ENCODE results near the gene CORIN.
"Not testable (repeated sequence)": the region's sequence is repeated elsewhere in the genome, so short reads cannot be mapped to it uniquely, and the experiment has no call there.

CORIN gene

GRCh38 chr4:47570816-47571215, 267.1 kb downstream of the CORIN start:
- DNase-seq (ENCODE audit: low read depth in 1 of 2, low spot score in 1 of 2): no peak

- DNase-seq (ENCODE audit: low read depth in 1 of 2, low spot score in 1 of 2): no peak
These were observed 270.4 kb downstream of the CORIN start for GRCh38 chr4:47567511-47567910.

DNA sequence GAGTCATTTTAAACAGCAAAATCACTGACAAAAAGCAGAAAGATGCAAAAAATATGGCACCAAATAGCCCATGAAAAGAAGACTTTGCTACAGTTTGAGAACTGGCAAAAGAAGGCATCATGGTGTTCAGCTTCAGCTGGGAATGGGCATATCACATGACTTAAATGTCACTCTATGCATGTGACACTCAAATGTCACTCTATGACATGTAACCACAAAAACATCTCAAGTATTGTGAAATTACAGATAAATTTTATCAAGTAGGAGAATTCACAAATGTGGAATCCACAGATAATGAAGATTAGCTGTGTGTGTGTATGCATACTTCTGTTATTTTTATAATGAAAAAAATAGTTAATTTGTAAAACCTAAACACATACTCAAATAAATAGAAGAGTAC, 270.9 kb downstream of the CORIN start:
- DNase-seq (ENCODE audit: low read depth in 1 of 2, low spot score in 1 of 2): no peak

- no peak for DNase-seq (ENCODE audit: low read depth in 1 of 2, low spot score in 1 of 2)
These were observed 271.3 kb downstream of the CORIN start for GRCh38 chr4:47566566-47566965.

- no peak for DNase-seq (ENCODE audit: low read depth in 1 of 2, low spot score in 1 of 2)
These were observed 275.6 kb downstream of the CORIN start for GRCh38 chr4:47562297-47562696.

GRCh38 chr4:47561331-47561730, 276.5 kb downstream of the CORIN start:
- no peak for DNase-seq (ENCODE audit: low read depth in 1 of 2, low spot score in 1 of 2)

DNA sequence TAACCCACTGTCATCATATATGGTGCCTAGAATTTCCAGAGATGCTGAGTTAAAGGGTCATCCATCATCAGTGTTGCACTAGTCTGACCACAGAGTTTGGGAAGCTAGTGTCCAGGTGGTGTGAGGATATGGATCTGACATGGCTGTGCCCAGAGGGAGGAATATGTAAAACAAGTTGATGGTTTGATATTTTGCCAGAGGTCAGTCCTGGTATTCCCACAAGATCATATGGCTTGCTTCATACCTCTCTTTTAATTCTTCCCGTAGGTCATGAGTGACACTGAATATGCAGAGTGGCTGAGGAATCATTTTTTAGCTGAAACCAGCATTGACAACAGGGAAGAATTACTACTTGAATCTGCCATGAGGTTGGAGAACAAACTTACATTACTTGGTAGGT, 277.2 kb downstream of the CORIN start:
- DNase-seq (ENCODE audit: low read depth in 1 of 2, low spot score in 1 of 2): no peak

- DNase-seq (ENCODE audit: low read depth in 1 of 2, low spot score in 1 of 2): no peak
These were observed 280.6 kb downstream of the CORIN start for GRCh38 chr4:47557255-47557654.

GRCh38 chr4:47555920-47556319, 281.9 kb downstream of the CORIN start:
- not testable (repeated sequence) for DNase-seq (ENCODE audit: low read depth in 1 of 2, low spot score in 1 of 2)

DNA sequence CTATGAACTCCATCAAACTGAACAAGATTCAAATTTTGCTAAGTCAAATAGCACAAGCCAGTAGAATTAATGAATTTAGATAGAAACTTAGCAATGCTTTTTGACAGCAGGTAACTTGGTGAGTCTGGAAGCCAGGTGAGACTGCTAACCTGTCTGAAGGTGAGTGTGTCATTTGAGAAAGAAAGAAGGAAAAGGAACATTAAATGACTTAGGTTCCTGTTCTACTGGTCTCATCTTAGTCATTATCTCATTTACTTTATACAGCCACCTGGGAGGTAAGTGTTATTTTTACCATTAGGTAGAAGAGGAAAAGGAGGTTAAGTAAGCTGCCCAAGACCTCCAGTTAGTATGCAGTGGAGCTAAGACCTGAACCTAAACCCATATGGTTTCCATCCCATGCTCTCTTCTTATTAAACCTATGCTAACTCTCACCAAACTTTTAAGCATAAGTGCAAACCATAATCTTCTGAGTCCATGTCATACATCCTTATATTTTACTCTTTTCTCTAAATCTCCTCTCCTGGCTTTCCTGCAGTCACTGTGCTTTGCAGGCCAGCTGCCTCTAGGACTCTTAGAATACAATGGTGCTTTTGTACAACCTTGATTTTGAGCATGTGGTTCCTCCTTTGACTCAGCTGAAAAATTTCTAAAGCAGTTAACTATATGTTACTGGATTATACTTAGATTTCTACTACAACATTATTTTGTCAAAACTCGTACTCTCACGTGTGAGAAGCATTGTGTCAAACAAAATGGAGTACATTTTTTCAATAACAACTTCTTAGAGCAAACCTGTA, 284.3 kb downstream of the CORIN start:
- DNase-seq (ENCODE audit: low read depth in 1 of 2, low spot score in 1 of 2): no peak

GRCh38 chr4:47551682-47552081, 286.2 kb downstream of the CORIN start:
- DNase-seq (ENCODE audit: low read depth in 1 of 2, low spot score in 1 of 2): no peak

DNA sequence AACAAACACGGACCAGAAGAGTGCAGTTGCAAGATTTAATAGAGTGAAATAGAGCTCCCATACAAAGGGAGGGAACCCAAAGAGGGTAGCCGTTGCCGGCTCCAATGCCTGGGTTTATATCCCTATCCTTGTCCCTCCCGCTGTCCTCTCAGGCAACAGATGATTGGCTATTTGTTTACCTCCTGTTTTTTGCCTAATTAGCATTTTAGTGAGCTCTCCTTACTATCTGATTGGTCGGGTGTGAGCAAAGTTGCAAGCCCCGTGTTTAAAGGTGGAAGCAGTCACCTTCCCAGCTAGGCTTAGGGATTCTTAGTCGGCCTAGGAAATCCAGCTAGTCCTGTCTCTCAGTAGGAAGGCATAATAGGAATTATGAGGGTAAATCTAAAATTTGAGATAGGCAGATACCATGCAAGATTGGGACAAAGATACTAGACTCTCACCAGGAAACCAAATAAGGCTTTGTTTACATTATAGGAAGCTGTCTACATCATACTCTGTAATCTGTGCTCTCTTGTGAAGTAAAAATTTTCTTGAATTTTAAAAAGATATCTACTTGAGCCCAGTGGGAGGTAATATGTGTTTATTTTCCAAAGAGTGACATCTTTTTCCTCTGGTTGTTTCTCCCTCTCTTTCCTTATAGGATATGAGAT, 286.8 kb downstream of the CORIN start:
- no peak for DNase-seq (ENCODE audit: low read depth in 1 of 2, low spot score in 1 of 2)

GRCh38 chr4:47550357-47550756, 287.5 kb downstream of the CORIN start:
- DNase-seq (ENCODE audit: low read depth in 1 of 2, low spot score in 1 of 2): not testable (repeated sequence)

Data from stimulated activated CD4-positive, alpha-beta T cell treated with anti-CD3 and anti-CD28 coated beads, Interleukin-15, amount 100 ng/mL, for 1 hour (primary cell).